Fibroblast of gingiva (primary cell): ENCODE results near the gene PTPRE.

Experiments
- DNase-seq: peaks from one replicate; pipeline ENCODE4 v3.0.0-alpha.2; 2011; ENCODE audit warnings: low read depth

The PTPRE gene

DNA sequence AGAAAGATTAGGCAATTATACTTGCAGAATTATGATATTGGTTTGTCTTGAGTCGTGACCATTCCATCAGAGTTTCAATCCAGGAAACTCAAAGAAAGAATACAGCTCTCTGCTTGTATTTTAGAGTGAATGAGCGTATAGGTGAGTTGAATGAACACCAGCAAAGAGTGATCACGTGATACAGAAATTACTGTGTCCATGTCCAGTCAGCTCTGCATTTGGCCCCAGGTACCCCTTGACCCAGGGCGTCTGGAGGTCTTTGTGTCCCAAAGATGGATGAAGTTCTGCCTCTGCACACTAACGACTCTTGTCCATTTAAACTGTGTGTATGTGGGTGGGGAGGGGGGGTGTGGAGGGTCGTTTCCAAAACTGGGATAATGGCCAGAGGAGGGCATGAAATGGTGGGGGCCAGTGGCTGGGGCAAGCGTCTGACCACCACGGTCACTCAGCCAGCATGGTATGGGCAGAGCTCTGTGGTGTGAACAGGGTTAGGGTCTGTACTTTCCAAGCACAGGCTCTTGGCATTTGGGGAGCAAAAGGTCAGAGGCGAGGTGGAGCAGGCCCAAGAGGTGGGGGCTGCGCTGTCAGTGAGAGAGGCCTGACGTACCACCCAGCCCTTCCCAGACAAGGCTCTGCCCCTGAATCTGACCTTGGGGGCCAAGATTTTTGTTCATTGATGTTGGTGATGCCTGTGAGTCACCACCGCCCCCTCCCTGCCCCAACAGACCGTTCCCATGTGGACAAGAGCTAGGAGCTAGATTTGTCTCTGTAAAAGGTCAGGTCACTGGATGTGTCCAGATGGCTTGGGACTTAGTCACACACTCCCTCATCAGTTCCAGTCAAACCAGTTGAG, 1.4 kb downstream of the PTPRE start:
- DNase-seq, result peak; percentile 50

DNA sequence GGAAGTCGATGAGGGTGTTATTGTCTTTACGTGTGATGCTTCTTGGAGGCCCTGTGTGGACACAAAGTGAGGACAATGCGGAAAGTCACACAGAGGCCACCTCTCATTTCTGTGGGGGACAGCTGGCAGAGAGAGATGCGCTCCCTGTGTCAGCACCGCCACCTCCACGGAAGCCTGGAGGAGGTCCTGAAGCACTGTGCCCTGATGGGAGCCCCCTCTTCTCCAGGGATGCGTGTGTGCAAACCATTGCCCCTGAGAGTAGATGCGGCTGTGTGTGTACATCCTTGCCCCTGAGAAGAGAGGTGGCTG, 2.0 kb downstream of the PTPRE start:
- DNase-seq, result no peak

DNA sequence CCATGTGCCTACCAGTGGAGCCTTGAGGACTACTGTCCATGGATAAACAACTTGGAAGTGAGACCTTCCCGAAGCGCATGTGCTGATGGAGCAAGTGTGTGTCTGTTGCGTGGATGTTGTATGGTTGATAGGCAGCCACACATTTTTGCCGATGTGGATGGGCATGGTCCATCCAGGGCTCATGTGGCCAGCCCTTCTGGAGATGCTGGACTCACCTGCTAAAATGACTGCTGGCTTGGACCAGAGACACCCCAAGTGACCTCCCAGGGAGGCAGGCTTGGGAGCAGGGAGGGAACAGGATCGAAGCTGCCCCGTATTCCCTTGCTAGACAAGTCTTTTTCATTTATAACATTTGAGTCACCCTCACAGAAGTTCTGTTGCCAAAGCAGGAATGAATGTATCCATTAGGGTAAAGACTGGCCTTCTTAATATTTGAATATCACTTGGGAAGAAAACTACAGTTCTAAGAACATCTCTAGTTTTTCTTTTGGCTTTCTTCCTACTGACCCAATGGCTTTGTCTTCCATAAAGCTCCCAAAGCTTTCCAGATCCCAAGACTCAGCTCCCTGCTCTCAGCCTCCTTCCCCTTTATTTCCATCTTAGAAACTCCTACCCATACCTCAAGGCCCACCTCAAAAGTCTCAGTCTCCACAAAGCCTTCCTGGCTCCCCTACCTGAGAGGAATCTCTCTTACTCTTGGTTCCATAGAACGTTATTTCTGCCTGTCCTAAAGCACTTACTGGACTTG, 3.0 kb downstream of the PTPRE start:
- no peak for DNase-seq

DNA sequence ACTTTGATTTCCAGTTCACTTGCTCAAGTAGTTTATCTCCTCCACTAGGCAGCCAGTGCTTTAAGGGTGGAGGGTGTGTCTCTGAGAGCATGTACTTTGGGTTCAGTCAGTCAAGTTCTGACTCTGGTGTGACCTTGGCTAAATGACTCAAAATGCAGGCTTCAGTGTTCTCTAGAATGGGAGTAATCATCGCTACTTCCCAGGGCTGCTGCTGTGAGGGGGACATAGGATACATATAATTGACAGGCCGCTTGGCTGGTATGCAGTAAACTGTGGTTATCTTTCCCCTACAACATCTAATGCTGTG, 3.5 kb downstream of the PTPRE start:
- DNase-seq, result no peak

DNA sequence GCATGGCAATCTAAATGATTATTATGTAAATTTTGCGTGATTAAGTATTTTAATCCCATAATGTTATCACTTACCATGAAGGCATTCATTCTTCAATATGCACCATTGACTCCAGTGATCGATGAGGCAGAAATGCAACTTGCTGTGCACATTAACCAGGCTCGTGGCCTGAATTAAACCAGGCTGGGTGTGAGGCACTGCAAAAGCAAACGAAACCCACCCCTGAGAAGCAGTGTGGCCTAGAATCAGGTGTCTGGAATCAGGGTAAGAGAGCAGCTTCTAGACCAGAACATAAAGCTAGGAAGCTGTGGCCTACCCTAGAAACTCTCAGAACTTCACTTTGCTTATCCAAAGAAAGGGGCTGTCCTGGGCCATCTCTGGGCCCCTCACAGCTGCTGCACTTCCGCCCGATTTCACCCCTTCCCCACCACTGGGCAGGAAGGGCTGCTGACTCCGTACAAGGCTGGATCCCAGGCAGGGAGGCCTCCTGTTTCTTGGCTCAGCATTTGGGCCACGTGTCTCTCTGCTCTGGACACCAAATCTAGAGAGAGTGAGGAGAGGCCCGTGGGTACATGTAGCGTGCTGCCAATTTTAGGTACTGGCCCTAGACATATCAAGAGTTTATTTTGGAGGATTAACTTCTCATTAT, 4.4 kb downstream of the PTPRE start:
- DNase-seq, result no peak

DNA sequence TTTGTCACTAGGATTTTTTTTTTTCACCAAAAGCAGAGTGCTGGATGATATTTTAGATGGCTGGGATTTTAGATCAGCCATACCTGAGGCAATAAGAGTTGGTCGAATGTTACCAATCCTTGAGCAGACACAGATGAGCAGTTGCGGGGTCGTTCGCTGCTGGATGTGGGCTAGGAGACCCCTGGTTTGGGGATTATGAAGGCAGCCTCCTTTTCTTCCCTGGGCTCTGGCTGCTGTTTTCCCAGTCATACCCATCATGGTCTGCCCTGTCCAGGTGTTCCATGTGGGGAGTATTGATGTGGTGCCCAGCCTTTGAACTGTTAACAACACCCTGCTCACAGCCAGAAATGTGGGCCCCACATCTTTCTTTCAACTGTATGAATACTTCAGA, 5.0 kb downstream of the PTPRE start:
- DNase-seq, result no peak

DNA sequence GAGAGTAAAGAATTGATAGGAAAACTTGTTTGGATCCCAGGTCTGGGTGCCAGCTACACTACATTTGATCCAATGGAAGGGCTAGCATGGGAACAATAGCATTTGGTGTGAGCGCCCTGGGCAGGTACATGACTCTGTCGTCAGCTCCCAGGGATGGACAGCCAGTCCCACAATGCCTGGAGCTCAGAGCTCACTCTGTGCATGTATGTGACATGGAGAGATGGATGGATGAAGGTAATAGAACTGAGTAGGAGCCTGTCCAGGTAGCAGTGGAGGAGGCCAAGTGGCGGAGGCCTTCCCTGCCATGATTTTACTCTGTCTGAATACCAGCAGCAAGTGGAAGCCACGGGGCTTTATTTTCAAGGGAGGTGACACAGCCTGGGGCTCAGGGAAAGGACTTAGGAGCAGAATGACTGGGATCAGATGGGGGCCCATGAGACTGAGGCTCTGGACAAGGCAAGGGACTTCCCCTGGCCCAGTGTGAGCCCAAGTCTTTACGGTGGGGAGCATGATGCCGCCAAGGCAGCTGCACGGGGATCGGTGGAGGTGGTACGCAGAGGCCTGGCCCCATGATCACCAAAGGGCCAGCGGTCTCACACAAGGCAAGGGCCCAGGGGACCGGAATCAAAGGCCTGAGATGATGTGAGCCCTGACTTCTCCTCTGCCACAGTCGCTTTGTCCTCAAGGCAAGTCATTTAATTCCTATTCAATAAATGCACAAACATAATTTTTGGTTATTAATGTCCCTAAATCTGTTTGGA, 5.9 kb downstream of the PTPRE start:
- no peak for DNase-seq

DNA sequence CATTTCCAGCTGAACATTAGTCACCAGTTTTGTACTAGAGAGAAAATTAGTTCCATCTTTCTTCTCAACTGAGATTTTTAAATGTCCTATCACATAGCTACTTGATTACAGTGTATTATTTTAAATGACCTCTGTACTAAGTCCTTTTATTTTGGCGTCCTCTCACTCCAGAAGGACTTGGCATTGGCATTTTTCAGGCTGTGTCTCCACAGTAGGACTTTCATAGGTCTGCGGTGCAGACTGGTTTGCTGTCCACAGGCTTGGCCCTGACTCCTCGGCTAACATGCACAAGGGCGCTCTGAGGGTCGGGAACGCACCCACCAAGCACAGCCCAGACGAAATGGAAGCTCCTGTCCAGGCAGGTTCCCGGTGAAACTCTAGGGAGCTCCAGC, 6.5 kb downstream of the PTPRE start:
- DNase-seq, result no peak

DNA sequence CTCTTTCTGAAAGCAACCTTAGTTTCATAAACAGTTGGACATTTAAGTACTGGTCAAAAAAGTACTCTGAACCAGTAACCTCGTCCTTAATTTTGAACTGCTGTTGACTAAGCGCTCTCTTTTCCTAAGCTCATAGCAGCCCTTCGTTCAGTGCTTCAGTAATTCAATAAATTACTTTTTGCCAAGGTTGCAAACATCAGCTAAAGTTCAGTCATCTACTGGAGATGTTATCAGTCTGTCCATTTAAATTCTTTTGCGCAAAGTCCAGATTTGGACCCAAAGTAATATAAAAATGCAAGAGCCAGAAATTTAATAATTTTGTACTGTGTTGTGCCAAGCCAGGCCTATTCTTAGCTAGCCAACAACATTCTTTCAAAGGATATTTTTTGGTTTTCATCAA, 8.4 kb downstream of the PTPRE start:
- DNase-seq, result no peak

DNA sequence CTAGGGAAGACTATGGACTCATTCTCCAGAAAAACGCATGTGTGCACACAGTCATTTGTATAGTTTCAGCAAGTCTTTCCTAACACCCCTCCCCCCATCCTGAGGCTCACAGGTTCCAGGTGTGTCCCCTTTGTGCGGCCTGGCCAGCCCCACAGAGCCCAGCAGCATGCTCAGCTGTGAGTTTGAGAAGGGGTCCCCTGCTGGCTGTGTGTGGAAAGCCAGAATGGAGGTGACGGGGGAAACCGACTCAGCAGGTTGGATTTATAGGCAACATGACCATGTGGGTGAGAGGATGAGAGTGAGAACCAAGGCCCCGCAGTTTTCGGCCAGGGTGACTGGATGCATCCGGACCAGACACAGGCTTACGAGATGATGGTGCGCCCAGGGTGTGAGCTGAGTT, 9.9 kb downstream of the PTPRE start:
- DNase-seq, result no peak

DNA sequence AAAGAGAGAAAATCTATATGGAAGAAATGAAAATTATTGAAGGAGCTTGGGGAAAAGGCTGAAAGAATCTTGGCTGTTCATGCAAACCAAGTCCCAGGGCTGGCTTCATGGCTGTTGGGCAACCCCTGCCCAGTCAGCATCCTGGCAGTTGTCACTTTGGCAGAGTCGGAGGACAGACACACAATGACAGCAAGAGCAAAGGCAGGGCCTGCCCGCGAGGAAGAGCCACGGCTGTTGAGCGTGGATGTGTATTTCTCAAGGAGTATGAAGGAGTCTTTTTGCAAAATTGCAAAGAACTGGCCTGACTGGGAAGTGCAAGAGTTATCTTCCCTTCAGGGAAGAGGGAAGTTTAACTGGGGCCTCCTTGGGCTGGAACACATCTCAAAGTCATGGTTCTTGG, 11.7 kb downstream of the PTPRE start:
- DNase-seq, result no peak

DNA sequence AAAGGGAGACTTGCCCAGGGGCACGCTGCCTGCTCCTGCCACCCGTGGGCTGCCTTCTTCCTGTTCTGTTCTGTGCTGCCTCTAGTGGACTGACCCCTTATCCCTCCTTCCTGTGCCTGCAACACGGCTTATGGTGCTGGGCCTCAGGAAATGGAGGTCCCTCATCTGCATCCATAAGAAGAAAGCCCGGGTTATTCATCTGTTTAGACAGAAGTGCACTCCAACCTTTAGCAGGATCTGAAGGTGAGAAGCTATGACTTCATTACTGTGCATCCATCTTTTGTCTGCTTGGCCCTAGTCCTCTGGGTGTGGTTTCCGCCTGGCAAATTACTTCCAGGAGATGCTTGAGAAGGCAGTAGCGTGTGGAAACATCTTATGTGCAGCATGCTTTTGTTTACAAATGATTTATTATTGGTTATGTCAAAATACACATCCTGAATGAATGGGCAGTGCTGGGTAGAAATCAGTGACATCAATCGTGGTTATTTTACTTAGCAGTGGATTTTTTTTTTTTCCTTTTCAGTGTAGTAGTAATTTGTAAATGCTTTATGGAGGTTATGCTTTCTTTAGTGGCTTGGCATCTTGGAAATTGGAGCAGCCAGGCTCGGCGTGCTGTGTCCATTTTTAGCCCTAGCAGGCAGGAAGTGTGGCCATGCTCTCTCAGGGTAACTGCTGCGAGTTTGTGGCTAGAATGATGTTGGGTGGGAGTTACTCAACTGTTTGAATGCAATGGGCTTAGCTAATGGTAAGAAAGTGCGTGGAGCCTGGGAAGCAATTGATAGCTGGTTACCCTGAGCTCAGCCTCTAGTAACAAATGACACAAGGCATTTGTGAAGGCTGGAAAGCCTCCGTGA, 12.7 kb downstream of the PTPRE start:
- DNase-seq, result peak; percentile 63

DNA sequence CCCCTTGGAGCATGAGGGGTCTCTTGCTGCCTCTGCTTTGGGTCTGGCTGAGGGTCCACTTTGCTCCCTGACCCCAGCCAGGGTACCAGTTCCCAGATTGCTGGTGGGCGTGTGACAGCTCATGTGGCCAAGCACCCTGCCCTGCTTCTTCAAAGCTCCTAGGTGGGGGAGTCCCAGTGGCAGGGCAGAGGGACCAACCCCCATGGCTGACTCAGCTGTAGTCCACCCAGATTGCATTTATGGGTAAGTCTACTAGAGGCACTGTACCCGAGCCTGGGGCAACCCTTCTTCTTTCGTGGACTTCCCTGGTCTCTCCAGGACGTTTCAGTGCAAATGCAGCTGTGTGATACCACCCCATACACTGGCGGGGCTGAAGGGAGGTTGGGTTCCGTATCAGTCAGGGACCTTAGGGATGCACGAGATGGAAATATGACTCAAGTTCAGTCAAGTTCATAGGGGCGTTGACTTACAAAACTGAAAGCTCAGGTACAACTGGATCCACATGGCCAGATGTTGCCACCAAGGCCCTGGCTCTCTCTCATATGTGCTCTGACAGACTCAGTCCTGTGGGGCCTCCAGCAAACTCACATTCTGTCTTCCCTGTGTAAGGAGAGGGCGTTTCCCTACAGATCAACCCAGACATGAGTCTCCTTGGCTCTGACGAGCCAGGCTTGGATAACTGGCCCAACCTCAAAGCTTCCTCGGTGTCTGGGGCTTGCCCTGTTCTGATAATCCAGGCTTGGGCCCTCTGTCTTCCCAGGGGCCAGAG, 13.6 kb downstream of the PTPRE start:
- DNase-seq, result no peak

DNA sequence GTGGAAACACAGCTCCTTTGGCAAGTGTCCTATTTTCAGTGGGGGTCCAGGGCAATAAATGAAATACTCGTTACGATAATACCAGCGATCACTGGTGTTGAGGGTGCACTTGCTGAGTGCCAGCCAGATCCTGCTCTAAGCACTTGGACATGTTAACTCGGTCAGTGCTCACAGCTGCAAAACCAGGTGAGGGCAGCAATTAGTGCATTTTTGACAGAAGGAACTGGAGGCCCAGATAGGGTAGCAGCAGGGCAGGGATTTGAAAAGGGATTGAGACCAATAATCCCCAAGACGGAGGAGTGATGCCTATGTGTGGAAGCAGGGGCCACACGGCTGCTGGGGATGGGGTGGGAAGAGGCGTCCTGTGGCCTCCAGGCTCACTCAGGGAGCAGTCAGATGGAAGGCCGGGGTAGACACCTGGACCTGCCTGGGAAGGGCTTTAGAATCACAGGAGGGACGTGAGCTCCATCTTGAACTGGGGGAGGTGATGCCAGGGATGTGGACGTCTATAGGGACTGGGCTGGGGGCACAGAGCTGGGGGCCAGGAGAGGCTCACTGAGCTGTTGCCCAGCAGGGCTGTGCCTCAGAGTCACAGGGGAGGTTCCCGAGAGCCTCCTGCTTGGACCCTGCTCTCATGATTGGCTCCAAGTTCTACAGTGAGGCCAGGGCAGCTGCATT, 14.3 kb downstream of the PTPRE start:
- DNase-seq, result no peak

DNA sequence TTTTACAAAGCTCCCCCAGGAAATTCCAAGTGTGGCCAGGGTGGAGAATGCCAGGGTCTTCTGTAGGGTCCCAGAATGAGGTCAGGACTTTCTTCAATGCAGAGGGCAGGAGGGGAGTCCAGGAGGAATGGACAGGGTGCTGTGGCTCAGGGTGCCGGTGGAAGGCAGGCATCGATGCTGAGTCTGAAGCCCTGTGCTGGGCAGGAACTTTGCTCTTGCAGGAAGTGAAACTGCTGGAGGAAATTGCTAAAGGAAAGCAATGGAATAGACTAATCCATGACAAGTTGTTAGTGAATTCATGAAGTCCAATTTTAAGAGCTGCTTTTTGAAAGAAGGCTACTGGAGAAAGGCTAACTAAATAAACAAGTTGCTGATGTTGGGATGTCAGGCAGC, 14.8 kb downstream of the PTPRE start:
- no peak for DNase-seq

DNA sequence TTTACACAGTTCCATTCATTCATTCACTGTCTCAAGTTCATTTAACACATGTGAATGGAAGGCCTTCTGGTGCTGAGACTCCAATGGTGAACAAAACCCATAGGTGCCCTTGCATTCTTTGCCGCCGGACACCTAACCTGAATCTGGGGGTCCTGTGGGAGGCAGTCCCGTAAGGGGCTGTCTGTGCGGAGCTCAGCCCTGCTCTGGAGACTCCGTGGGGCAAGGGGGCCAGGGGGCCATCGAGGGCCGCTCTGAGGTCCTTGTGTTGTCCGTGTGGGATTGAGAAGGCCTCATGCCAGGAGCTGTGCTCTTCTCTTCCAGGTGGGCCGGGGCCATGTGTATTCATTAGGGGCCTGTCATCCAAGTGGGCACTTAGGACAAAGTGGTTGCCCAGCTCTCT, 15.3 kb downstream of the PTPRE start:
- DNase-seq, result no peak

DNA sequence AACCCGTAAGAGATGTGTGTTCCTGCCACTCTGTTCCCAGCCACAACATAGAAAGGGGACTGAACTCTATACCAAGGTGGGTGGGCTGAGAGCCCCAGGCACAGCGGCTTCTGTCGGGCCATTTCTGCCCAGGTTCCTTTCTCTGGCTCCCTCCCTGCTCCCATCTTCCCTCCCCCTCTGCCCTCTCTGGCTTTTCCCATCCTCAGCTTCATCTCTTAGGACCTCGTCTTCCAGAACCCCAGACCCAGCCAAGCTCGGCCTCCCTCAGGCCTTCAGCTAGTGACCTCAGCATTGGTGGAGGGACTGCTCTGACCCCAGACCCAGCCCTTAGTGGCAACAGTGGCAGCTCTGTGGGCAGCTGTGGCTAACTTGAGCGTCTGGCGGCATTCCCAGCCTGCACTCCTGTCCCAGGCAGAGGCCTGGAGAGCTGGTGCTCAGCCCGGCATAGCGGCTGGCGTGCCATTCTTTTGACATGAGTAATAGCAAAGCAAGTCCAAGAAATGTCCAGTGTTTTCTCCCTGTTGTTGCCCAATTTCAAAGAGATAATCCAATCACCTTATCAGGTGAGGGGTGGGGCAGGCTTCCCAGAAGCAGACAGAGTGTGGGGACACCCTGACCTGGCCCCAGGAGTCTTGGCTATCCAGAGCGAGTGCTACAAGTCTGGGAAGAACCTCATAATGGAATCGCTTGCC, 15.9 kb downstream of the PTPRE start:
- peak; percentile 78 for DNase-seq

DNA sequence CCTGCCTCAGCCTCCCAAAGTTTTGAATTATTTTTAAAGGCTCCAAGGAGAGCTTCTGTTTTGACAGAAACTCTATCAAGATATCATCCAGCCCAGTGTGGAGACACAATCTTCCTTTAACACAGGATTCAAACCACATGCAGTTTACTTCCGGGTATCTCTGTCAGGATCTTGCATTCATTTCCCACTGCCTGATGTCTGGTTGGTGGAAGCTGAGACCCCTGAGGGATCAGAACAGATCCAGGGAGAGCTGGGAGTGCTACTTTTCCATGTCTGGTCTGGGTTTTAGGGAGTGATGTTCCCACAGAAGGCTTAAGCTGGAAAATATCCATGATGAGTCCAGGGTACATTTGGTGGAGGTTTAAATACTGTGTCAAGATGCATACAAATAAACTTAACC, 16.7 kb downstream of the PTPRE start:
- no peak for DNase-seq

DNA sequence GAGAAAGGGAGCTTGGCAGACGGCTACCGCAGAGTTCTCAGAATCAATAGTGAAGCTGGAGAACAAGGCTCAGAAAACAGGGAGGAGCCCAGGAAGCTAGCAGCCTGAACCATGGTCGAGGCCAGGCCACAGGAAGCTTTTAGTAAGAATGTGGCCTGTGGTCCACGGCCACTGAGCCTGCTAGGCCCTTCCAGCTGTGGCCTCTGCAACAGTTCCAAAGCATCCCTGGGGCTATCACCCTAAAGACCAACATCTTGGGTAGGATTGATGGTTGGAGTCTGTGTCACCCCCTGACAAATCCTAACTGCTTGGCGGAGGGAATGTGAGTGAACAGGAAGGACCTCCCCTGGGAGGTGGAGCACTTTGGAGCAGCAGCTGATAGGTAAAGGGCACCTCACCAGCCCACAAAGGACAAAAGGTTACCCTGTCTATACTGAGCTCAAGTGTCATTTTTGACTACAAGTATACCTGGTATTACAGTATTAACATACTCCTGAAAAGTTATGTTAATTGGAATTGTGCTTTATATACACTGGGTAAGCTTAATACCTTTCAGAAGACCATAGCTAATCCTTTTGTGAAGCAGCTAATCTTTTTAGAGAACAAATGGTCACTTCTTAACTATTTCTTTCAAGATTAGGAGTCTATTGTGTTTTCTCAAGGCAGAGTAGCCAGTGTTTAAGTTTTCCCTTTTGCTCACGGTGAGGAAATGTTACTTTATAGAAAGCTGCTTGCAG, 18.7 kb downstream of the PTPRE start:
- DNase-seq, result no peak
